T-helper 9 cell (primary cell): ENCODE measurements around the gene BCL2.

ENCODE experiments used
- DNase-seq: peaks from one replicate; pipeline ENCODE4 v3.0.0-alpha.2; 2020

Gene BCL2

GRCh38 chr18:63307551-63308200, 11.9 kb downstream of the BCL2 start:
- no peak for DNase-seq

- DNase-seq, result no peak
Measured at GRCh38 chr18:63306819-63307550, 12.6 kb downstream of the BCL2 start.

- no peak for DNase-seq
Measured at GRCh38 chr18:63306249-63306648, 13.3 kb downstream of the BCL2 start.

- DNase-seq, result no peak
Measured at GRCh38 chr18:63303547-63303946, 16.0 kb downstream of the BCL2 start.

- no peak for DNase-seq
Measured at GRCh38 chr18:63302636-63303405, 16.7 kb downstream of the BCL2 start.

- DNase-seq, result no peak
Measured at GRCh38 chr18:63302220-63302619, 17.3 kb downstream of the BCL2 start.

GRCh38 chr18:63301434-63301833, 18.1 kb downstream of the BCL2 start:
- no peak for DNase-seq

- DNase-seq, result no peak
Measured at GRCh38 chr18:63299837-63300745, 19.5 kb downstream of the BCL2 start.

GRCh38 chr18:63298400-63299365, 20.9 kb downstream of the BCL2 start:
- peak; percentile 19 for DNase-seq

GRCh38 chr18:63297687-63298399, 21.7 kb downstream of the BCL2 start:
- no peak for DNase-seq

- no peak for DNase-seq
Measured at GRCh38 chr18:63293935-63294334, 25.6 kb downstream of the BCL2 start.

GRCh38 chr18:63292831-63293683, 26.5 kb downstream of the BCL2 start:
- no peak for DNase-seq

GRCh38 chr18:63291278-63291677, 28.3 kb downstream of the BCL2 start:
- DNase-seq, result no peak

- DNase-seq, result peak; percentile 23
Measured at GRCh38 chr18:63290821-63291200, 28.8 kb downstream of the BCL2 start.

- DNase-seq, result no peak
Measured at GRCh38 chr18:63290166-63290820, 29.3 kb downstream of the BCL2 start.

- no peak for DNase-seq
Measured at GRCh38 chr18:63288311-63288710, 31.3 kb downstream of the BCL2 start.

- DNase-seq, result no peak
Measured at GRCh38 chr18:63287691-63288220, 31.8 kb downstream of the BCL2 start.

- DNase-seq, result no peak
Measured at GRCh38 chr18:63286926-63287325, 32.6 kb downstream of the BCL2 start.
